ENCODE measurements around the gene IL25. TPM values are rescaled to one million over a fixed set of nuclear protein-coding genes. Genes with fewer than 3 reads are reported as not detected.

Gene IL25
- total RNA-seq, 1 experiment from 2014 or later = not detected

- ChIA-PET CTCF (no interaction called here), POLR2A (no interaction called here)
- DNase-seq (ENCODE audit: low read depth, low spot score) = no peak
- ATAC-seq = no peak
- TF ChIP-seq REST (IDR thresholded peaks at IDR 0.05; ENCODE audit: insufficient read depth in 1 of 2, low read depth in 2 of 2, low read length in 1 of 2) (no peak), TCF7L2 (IDR thresholded peaks at IDR 0.05; ENCODE audit: low read depth, low read length) (no peak), SIN3A (IDR thresholded peaks at IDR 0.05; ENCODE audit: borderline replicate concordance, insufficient read depth, low read depth, low read length) (no peak), POLR2AphosphoS5 (IDR thresholded peaks at IDR 0.05; ENCODE audit: low read depth, low read length) (no peak), CTCF (IDR thresholded peaks at IDR 0.05) (no peak)
- Histone ChIP-seq H3K36me3 (ENCODE audit: control insufficient read depth, insufficient read depth, low read length) (no peaks in the 10 kb centered on the region), H3K4me3 (ENCODE audit: low read depth in 2 of 2, low read length in 2 of 2) (no peak overlapping the region), H3K27ac (ENCODE audit: low read length) (no peak overlapping the region), H3K27me3 (ENCODE audit: control insufficient read depth, insufficient read depth, low read length) (peaks cover 11% of the 10 kb centered on the region), H3K4me1 (ENCODE audit: control insufficient read depth, insufficient read depth, low read length) (no peaks in the 10 kb centered on the region), H3K9me3 (ENCODE audit: control insufficient read depth, insufficient read depth, low read depth, low read length) (no peaks in the 10 kb centered on the region)
- in situ Hi-C loops (cut with HindIII; ENCODE audit: low pct_unique_long_range_greater_than_20kb, low sequenced_read_pairs) = no loop called here
- intact Hi-C loops (cut with micrococcal nuclease; ENCODE audit: unreplicated experiment) = no loop called here
- BruUV-seq (replicated peaks) = no TSS peak
Measured at GRCh38 chr14:23357261-23357660, 15.3 kb upstream of the IL25 start.

DNA sequence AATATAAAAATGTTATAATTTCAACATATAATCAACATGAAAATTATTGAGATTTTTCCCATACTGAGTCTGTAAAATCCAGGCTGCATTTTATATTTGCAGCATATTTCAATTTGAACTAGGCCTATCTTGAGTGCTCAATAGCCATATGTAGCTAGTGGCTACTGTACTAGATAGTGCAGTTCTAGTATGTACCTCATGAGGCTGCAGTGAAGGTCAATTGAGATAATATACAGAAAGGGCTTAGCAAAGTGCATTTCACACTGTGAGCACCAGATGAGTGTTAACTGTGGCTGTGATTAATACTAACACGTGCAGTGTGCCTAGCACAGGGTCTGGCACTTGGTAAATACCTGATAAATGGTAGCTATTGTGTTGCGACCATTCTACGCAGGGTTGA is 14.6 kb upstream of the IL25 start:
- H3K9me3 ChIP-seq (ENCODE audit: control insufficient read depth, insufficient read depth, low read depth, low read length) = no peaks in the 10 kb centered on the region
- ChIA-PET CTCF (no interaction called here), POLR2A (no interaction called here)
- H3K36me3 ChIP-seq (ENCODE audit: control insufficient read depth, insufficient read depth, low read length) = no peaks in the 10 kb centered on the region
- intact Hi-C loops (cut with micrococcal nuclease; ENCODE audit: unreplicated experiment) (no loop called here), in situ Hi-C loops (cut with HindIII; ENCODE audit: low pct_unique_long_range_greater_than_20kb, low sequenced_read_pairs) (no loop called here)
- no peak overlapping the region for H3K27ac ChIP-seq (ENCODE audit: low read length)
- no TSS peak for BruUV-seq (replicated peaks)
- H3K27me3 ChIP-seq (ENCODE audit: control insufficient read depth, insufficient read depth, low read length) = peaks cover 9% of the 10 kb centered on the region
- ATAC-seq = no peak
- H3K4me1 ChIP-seq (ENCODE audit: control insufficient read depth, insufficient read depth, low read length) = no peaks in the 10 kb centered on the region
- TF ChIP-seq POLR2AphosphoS5 (IDR thresholded peaks at IDR 0.05; ENCODE audit: low read depth, low read length) (no peak), TCF7L2 (IDR thresholded peaks at IDR 0.05; ENCODE audit: low read depth, low read length) (no peak), SIN3A (IDR thresholded peaks at IDR 0.05; ENCODE audit: borderline replicate concordance, insufficient read depth, low read depth, low read length) (no peak), CTCF (IDR thresholded peaks at IDR 0.05) (no peak), REST (IDR thresholded peaks at IDR 0.05; ENCODE audit: insufficient read depth in 1 of 2, low read depth in 2 of 2, low read length in 1 of 2) (no peak)
- no peak for DNase-seq (ENCODE audit: low read depth, low spot score)
- H3K4me3 ChIP-seq (ENCODE audit: low read depth in 2 of 2, low read length in 2 of 2) = no peak overlapping the region
